Adipose tissue (tissue), 3 donors: ENCODE data around the gene ADAP1. TPM values are rescaled to one million over a fixed set of nuclear protein-coding genes. Genes with fewer than 3 reads are reported as not detected.
"Not testable (repeated sequence)": the region's sequence is repeated elsewhere in the genome, so short reads cannot be mapped to it uniquely, and the experiment has no call there.

Experiments used
- H3K27ac ChIP-seq: one replicate; pipeline ENCODE4 v1.5.1; 2013; ENCODE audit warnings: low read depth, low read length
- WGBS, 3 donors: extraction: QIAGEN DNeasy Blood & Tissue Kit; methylation state at CpG; one replicate each; pipeline ENCODE4 v1.1.7; 2013; 5-methylcytosine and 5-hydroxymethylcytosine counted together
- polyA plus RNA-seq, 3 donors: library from polyadenylated mRNA; stranded (reverse); fragments of 200-250 nt; gene quantifications; one replicate each; pipeline ENCODE4 v1.2.3, GENCODE V29; 2013
- donor health status: healthy with polysubstance abuse.
- donor health status: Bipolar disorder and iron deficiency.
- donor health status: healthy.

The ADAP1 gene
- polyA plus RNA-seq, 3 donors = 8.7 to 11.7 (median 9.8) TPM

DNA sequence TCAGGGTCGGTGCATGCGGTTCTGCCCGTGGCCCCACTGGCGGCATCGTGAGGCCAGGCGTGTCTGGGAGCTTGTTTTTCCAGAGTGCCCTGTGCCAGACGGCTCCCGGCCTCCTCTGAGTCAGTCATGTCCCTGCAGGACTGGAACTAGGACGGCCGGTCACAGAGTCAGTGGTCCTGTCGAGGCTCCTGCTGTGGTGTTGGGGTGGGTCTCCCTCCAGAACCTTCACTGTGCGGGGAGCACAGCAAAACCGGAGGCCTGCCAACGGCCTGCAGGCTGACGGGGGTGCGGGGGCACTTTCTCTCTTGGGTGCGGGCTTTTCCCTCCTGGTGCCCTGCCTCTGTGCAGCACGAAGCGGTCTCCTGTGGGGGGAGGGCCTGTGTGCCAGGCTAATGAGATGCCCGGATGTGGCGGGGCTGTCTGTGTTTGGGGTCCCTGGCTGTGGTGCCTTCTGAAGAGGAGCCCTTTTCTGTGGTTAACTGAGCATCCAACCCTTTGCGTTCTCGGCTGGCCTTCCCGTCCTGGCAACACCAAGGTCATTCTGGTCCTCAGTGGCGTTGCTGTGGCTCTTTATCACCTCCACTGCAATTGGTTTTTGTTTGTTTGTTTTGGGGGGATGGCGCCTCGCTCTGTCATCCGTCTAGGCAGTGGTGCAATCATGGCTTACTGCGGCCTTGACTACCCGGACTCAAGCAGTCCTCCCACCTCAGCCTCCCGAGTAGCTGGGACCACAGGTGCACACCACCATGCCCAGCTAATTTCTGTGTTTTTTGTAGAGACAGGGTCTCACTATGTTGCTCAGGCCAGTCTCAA is 70.1 kb downstream of the ADAP1 start:
- WGBS, 3 donors = 53 to 89% (median 87%) methylated on average over 31 of the region's 31 CpGs
- no peak overlapping the region for H3K27ac ChIP-seq

DNA sequence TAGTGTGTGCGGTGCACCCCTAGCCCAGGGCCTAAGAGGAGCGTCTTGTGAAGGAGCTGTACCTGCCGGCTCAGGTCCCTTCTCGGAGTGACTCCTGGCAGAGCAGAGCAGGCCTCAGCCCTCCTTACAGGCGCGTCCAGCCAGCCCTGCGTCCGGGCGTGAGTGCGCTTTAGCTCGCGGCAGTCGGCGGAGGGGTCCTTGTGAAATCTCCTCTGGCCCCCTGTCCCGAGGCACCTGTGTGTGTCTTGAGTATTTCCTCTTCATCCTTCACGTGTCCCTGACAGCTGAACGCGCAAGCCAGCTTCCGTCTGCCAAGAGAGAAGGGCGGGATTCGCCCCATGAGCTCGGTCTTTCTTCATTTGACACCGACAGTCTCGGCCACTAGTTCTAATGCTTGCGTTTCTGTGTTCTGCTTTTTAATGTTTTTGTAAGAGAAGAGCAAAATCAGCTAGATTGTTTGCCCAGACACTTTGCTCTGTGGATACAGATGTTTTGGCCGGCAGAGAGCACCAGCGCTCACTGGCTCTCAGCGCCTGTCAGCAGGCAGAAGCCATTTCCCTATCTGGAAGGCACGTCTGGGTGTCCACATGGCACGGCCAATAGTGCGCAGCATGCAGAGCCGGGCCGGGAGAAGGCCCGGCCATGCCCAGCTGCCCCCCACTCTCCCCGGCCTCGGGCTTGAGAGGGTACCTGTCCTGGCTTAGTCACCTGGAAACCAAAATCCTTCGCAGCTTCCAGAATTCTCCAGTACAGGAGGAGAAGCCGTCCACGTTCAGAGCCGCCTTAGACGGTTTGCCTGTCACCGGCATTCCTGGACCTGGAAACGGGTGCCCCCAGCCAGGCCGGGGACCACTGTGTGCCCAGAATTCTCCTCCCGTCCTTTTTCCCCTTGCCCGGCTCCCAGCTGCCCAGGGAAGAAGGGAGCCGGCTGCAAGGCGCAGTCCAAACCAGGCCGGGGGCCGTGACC is 71.1 kb downstream of the ADAP1 start:
- 58 to 76% (median 74%) methylated on average over 48 to 50 of the region's 50 CpGs for WGBS, 3 donors
- H3K27ac ChIP-seq = no peak overlapping the region

DNA sequence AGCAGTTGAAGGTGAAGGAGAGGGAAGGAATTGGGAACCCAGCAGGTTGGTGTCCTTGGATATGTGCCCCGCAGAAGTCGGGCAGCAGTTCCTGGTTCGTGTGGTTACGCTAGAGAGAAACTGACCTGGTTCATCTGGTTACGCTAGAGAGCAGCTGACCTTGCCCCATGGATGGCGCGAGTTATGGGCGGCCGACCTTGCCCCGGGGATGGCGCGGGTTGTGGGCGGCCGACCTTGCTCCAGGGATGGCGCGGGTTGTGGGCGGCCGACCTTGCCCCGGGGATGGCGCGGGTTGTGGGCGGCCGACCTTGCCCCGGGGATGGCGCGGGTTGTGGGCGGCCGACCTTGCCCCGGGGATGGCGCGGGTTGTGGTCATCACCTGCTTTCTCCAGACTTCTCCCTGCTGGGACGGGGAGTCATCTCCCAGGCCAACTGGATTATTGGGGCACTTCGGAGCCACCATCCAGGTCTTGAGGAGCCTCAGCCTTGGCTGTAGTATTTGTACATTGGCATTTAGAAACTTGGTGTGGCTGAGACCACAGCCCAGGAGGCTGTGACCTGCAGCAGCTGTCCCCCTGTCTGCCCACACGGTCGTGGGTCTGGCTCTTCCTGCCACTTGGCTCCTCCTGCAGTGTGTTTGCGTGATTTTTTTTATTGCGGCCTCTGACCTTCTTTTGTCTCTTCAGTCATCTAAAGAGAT is 72.0 kb downstream of the ADAP1 start:
- H3K27ac ChIP-seq = no peak overlapping the region
- 53 to 91% (median 91%) methylated on average over 30 to 37 of the region's 37 CpGs for WGBS, 3 donors

DNA sequence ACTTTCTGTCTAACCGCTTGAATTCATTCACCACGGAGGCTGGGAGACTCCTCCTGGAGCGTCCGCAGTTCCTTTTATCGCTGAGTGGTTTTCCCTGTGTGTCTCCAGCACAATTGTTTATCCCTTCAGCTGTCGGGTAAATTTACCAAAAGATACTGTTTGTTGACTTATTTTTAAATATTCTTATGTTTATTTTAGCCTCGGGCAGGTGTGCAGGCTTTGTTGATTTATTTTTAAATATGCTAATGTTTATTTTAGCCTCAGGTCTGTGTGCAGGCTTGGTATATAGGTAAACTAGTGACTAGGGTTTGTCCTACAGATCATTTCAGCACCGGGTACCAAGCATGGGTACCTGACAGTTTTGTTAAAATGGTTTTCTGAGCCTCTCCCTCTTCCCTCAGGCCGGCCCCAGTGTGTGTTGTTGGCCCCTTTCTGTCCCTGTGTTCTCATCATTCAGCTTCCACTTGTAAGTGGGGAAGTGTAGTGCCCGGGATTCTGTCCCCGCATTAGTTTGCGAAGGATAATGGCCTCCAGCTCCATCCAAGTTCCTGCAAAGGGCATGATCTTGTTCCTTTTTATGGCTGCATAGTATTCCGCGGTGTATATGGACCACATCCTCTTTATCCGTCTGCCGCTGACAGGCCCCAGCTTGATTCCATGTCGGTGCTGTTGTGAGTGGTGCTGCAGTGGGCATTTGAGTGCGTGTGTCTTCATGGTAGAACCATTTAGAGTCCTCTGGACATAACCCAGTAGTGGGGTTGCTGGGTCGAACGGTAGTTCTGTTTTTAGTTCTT is 72.8 kb downstream of the ADAP1 start:
- no peak overlapping the region for H3K27ac ChIP-seq
- WGBS, 3 donors = 71 to 95% (median 94%) methylated on average over 20 of the region's 20 CpGs

DNA sequence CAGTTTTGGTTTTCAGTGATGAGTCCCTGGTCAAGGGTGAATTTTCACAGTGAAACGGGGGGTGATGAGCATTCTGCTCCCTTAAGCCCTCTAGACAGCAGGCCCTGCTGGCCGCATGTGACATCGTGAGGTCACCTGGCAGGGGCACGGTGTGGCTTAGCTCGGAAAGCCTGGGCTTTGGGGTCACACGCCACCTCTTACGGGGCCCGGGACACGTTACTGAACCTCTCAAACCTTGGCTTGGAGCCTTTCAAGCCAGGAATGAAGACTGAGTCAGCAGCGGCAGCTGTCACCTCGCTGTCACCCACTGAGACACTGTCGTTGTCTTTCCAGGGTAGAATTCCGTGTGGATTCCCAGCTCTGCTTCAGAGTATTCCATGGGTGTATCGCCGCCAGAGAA is 74.0 kb downstream of the ADAP1 start:
- 73 to 91% (median 84%) methylated on average over 15 of the region's 15 CpGs for WGBS, 3 donors
- no peak overlapping the region for H3K27ac ChIP-seq

- H3K27ac ChIP-seq = no peak overlapping the region
- 56 to 87% (median 83%) methylated on average over 14 of the region's 14 CpGs for WGBS, 3 donors
Measured at GRCh38 chr7:879706-880105, 74.8 kb downstream of the ADAP1 start.

GRCh38 chr7:879093-879492 is 75.4 kb downstream of the ADAP1 start:
- H3K27ac ChIP-seq = no peak overlapping the region
- 44 to 89% (median 89%) methylated on average over 15 of the region's 15 CpGs for WGBS, 3 donors

- 7 to 21% (median 16%) methylated on average over 43 to 47 of the region's 47 CpGs for WGBS, 3 donors
- no peak overlapping the region for H3K27ac ChIP-seq
Measured at GRCh38 chr7:877312-878232, 76.9 kb downstream of the ADAP1 start.

GRCh38 chr7:876972-877311 is 77.5 kb downstream of the ADAP1 start:
- WGBS, 3 donors = 0 to 1% (median 1%) methylated on average over 10 to 26 of the region's 26 CpGs
- peak overlapping the region; percentile 64 for H3K27ac ChIP-seq

DNA sequence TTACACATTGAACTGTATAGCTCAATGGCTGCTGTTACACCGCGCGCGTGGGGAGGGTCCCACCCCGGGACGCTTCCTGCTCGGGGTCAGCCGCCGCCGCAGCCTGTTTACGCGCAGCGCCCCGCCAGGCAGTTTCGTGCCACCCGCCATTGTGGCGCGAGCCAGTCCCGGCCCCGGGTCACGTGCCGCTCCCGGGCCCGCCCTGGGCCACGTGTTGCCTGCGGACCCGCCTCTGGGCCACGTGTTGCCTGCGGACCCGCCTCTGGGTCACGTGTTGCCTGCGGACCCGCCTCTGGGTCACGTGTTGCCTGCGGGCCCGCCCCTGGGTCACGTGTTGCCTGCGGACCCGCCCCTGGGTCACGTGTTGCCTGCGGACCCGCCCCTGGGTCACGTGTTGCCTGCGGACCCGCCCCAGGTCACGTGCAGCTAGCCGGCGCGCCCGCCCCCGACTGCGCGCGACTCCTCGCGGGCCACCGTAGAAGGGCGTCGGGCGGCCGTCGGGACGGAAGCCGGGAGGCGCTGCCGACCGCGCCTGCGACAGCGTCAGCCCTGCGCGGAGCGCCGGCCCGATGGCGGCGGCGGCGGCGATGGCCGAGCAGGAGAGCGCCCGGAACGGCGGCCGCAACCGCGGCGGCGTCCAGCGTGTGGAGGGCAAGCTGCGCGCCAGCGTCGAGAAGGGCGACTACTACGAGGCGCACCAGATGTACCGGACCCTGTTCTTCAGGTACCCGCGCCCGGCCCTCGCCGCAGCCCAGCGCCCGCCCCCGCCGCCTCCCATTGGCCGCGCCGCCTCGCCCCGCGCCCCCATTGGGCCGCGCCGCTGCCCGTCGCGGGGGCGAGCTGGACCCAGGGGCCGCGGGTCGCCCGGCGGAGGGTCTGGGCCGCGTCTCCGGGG is 78.2 kb downstream of the ADAP1 start, which contains the start of gene GET4:
Gene GET4, plus strand, starts transcription at position 478 of the 895 bp plus-strand sequence. Its CDS starts 92 bp downstream, at position 570.
- peak within 1 kb of the TSS; percentile 64 for H3K27ac ChIP-seq
- WGBS, 3 donors = 0 to 1% (median 1%) methylated on average over 75 to 129 of the region's 129 CpGs

DNA sequence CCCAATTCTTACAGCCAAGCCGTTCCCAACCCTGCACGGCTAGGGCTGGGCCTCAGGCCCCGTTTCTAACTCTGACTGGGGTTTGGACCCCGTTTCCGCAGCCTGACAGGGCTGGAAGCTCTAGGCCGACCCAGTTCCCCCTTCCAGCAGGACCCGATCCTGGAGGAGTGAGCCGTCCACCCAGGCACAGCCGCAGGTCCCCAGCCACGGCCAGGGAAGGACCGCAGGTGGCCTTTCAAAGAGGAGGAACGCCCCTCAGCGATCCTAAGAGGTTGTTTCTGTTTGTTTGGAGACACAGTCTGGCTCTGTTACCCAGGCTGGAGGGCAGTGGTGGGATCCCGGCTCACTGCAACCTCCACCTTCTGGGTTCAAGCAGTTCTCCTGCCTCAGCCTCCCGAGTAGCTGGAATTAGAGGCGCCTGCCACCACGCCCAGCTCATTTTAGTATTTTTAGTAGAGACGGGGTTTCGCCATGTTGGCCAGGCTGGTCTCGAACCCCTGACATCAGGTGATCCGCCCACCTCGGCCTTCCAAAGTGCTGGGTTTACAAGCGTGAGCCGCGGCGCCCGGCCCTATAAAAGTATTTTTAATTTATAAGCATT is 78.9 kb downstream of the ADAP1 start:
- WGBS, 3 donors = 65 to 77% (median 69%) methylated on average over 27 of the region's 27 CpGs
- no peak overlapping the region for H3K27ac ChIP-seq

GRCh38 chr7:875051-875450 is 79.4 kb downstream of the ADAP1 start:
- 47 to 79% (median 74%) methylated on average over 7 of the region's 7 CpGs for WGBS, 3 donors
- H3K27ac ChIP-seq = no peak overlapping the region

- WGBS, 3 donors = 50 to 80% (median 77%) methylated on average over 9 of the region's 9 CpGs
- H3K27ac ChIP-seq = no peak overlapping the region
Measured at GRCh38 chr7:874031-874749, 80.3 kb downstream of the ADAP1 start.

GRCh38 chr7:873367-874002 is 81.0 kb downstream of the ADAP1 start:
- WGBS, 3 donors = 28 to 33% (median 29%) methylated on average over 18 of the region's 18 CpGs
- H3K27ac ChIP-seq = no peak overlapping the region

DNA sequence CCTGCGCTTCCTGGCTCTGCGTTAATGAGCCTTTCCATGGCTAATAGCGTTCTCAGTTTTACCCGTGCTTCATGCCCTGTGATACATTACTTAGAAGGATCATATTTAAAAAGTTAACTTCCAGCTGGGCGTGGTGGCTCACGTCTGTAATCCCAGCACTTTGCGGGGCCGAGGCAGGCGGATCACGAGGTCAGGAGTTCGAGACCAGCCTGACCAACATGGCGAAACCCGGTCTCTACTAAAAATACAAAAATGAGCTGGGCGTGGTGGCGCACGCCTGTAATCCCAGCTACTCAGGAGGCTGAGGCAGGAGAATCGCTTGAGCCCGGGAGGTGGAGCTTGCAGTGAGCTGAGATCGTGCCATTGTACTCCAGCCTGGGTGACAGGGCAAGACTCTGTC is 81.8 kb downstream of the ADAP1 start:
- 88 to 89% (median 88%) methylated on average over 19 of the region's 19 CpGs for WGBS, 3 donors
- H3K27ac ChIP-seq = not testable (repeated sequence)
